ENCODE measurements around the gene CUX1.

The CUX1 gene

DNA sequence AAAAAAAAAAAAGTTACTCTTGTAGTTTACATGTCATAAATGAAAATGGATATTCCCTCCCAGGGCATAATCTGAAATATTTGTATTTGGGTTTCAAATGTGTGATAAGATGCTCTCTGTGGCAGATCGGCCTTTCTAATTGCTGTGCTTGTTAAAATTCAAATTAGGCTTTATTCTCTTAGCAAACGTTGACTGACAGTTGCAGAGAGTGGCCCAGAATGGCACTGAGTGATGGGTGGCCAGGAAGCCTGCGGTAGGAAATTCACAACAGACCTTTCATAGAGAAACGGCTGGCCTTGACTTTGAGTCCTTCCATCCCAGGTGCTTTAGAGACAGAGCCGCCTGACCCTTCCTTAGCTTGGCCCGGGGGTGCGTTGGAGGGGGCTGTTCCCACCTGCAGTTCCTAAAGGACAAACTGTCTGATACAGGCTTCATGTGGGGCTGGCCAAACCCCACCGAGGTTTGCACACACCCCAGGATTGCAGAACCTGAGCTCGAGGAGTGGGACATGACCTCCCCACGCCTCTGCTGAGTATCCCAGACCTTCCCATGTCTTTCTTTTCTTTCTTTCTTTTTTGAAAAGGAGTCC, 152.7 kb downstream of the CUX1 start:
- Histone ChIP-seq H3K4me1 (ENCODE audit: control insufficient read depth in 1 of 2, insufficient read depth in 1 of 2, low read depth in 1 of 2, low read length in 1 of 2) (no peaks in the 10 kb centered on the region), H3K27me3 (no peaks in the 10 kb centered on the region), H3K36me3 (peaks cover 16% of the 10 kb centered on the region), H3K27ac (no peak overlapping the region), H3K4me3 (ENCODE audit: low read depth in 1 of 2, low read length in 1 of 2) (no peak overlapping the region), H3K9me3 (no peaks in the 10 kb centered on the region)
- TF ChIP-seq CTCF (IDR thresholded peaks at IDR 0.05), result no peak

- H3K27ac ChIP-seq, result no peak overlapping the region
- H3K36me3 ChIP-seq, result peaks cover 14% of the 10 kb centered on the region
- no peaks in the 10 kb centered on the region for H3K9me3 ChIP-seq
- H3K27me3 ChIP-seq, result no peaks in the 10 kb centered on the region
- no peaks in the 10 kb centered on the region for H3K4me1 ChIP-seq (ENCODE audit: control insufficient read depth in 1 of 2, insufficient read depth in 1 of 2, low read depth in 1 of 2, low read length in 1 of 2)
- no peak for TF ChIP-seq CTCF (IDR thresholded peaks at IDR 0.05)
- H3K4me3 ChIP-seq (ENCODE audit: low read depth in 1 of 2, low read length in 1 of 2), result no peak overlapping the region
These were observed 153.4 kb downstream of the CUX1 start for GRCh38 chr7:101970801-101971200.

DNA sequence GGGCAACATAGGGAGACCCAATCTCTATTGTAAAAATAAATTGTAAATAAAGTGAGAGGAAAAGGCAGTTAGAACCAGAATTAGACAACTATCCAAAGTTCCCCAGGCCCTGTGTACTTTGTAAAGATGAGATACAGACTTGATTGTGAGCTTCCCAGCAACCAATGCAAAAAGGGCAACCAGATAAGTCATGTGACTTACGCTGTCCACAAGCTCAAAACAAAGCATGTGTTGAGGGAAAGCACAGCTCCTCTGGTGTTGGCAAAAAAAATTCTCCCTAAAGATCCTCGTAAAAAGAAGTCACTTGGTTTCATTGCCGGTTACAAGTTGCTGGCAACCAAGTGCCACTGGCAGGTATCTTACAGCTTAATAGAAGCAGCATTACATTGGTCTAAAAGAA, 154.0 kb downstream of the CUX1 start:
- TF ChIP-seq CTCF (IDR thresholded peaks at IDR 0.05), result no peak
- Histone ChIP-seq H3K36me3 (peaks cover 14% of the 10 kb centered on the region), H3K27ac (no peak overlapping the region), H3K9me3 (no peaks in the 10 kb centered on the region), H3K27me3 (no peaks in the 10 kb centered on the region), H3K4me1 (ENCODE audit: control insufficient read depth in 1 of 2, insufficient read depth in 1 of 2, low read depth in 1 of 2, low read length in 1 of 2) (no peaks in the 10 kb centered on the region), H3K4me3 (ENCODE audit: low read depth in 1 of 2, low read length in 1 of 2) (no peak overlapping the region)

DNA sequence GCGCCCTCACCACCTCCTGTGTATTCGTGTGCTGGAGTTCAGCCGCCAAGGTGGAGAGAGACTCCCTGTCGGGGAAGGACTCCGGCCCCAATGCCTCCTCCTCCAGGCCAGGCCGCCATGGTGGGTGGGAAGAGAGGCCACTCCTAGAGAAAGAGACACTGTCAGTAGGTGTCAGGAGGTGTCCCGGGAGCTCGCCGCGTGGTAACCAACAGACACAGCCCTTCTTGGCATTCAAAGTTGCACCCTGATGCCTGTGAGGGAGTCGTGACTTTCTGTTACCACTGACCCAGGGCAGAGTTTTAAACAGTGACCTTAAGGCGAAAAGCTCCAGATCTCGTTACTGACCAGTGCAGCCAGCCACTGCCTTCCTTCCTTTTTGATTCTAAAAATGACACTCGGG, 155.2 kb downstream of the CUX1 start:
- Histone ChIP-seq H3K4me3 (ENCODE audit: low read depth in 1 of 2, low read length in 1 of 2) (no peak overlapping the region), H3K36me3 (peaks cover 14% of the 10 kb centered on the region), H3K9me3 (no peaks in the 10 kb centered on the region), H3K4me1 (ENCODE audit: control insufficient read depth in 1 of 2, insufficient read depth in 1 of 2, low read depth in 1 of 2, low read length in 1 of 2) (no peaks in the 10 kb centered on the region), H3K27ac (no peak overlapping the region), H3K27me3 (no peaks in the 10 kb centered on the region)
- TF ChIP-seq CTCF (IDR thresholded peaks at IDR 0.05), result no peak

DNA sequence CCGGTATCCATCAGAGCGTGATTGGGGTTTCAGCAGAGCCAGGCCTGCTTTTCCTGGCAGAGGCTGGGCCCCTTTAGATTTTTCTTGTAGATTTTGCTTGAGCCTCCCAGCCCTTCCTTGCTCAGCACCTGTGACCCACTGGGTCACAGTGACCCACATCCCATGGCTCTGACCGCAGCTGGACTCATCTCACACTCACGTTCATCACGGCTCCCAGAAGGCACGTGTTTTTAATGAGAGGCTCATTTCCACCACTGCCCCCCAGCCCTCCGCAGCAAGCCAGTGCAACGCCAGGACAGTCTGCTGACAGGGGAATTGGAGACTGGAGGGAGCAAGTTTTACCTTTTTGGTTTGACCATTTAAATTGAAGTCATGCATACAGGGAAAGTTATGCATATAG, 155.7 kb downstream of the CUX1 start:
- TF ChIP-seq CTCF (IDR thresholded peaks at IDR 0.05), result no peak
- H3K27me3 ChIP-seq, result no peaks in the 10 kb centered on the region
- no peak overlapping the region for H3K4me3 ChIP-seq (ENCODE audit: low read depth in 1 of 2, low read length in 1 of 2)
- H3K36me3 ChIP-seq, result peaks cover 16% of the 10 kb centered on the region
- no peak overlapping the region for H3K27ac ChIP-seq
- no peaks in the 10 kb centered on the region for H3K4me1 ChIP-seq (ENCODE audit: control insufficient read depth in 1 of 2, insufficient read depth in 1 of 2, low read depth in 1 of 2, low read length in 1 of 2)
- no peaks in the 10 kb centered on the region for H3K9me3 ChIP-seq

DNA sequence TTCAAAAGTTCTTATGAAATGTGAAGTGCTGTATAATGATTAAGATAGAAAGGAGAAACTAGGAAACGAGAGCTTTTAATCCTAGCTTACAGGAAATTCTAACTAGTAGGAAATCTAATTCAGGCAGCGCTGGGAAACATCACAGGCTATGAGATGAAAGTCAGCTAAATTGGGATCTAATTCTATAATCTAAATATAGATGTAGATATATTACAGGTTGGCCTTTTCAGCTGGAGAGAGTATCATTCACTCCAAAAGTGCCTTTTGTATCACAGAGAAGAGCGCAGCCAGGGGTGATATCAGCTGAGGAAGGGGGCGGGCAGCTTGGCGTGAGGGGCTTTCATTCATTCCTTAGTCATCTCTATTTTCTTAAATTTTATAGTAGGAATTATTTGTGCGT, 157.0 kb downstream of the CUX1 start:
- no peaks in the 10 kb centered on the region for H3K27me3 ChIP-seq
- H3K27ac ChIP-seq, result no peak overlapping the region
- H3K4me3 ChIP-seq (ENCODE audit: low read depth in 1 of 2, low read length in 1 of 2), result no peak overlapping the region
- peaks cover 22% of the 10 kb centered on the region for H3K36me3 ChIP-seq
- TF ChIP-seq CTCF (IDR thresholded peaks at IDR 0.05), result no peak
- no peaks in the 10 kb centered on the region for H3K9me3 ChIP-seq
- H3K4me1 ChIP-seq (ENCODE audit: control insufficient read depth in 1 of 2, insufficient read depth in 1 of 2, low read depth in 1 of 2, low read length in 1 of 2), result no peaks in the 10 kb centered on the region

Data from neutrophil (primary cell).